Gastrocnemius medialis (tissue), 4 donors: ENCODE results near the gene ASCC1. TPM values are rescaled to one million over a fixed set of nuclear protein-coding genes. Genes with fewer than 3 reads are reported as not detected.
A peak's percentile ranks its signal among the peaks of the same experiment; 100 is the strongest.

Experiments used
- ATAC-seq, 2 donors: fragments of 150-250 bp; one replicate each; pipeline ENCODE4 v1.9.1; 2016
- DNase-seq, 2 donors: peaks; one replicate each; pipeline ENCODE4 v3.0.0-alpha.2; 2019
- H3K27ac ChIP-seq, 4 donors: fragments of 200-600 bp; sonication (generic); 1 replicate in 1 of 4; 2 replicates in 3 of 4; pipeline ENCODE4 v1.5.1; 2016 to 2018; ENCODE audit warnings: mild to moderate bottlenecking in 2 of 4, moderate library complexity in 1 of 4
- H3K27me3 ChIP-seq, 3 donors: fragments of 200-600 bp; sonication (generic) in 2 of 3; 1 replicate in 1 of 3; 2 replicates in 2 of 3; pipeline versions ENCODE4 v1.5.1 to v1.6.0; 2016 to 2019; ENCODE audit warnings: mild to moderate bottlenecking in 1 of 3, moderate library complexity in 1 of 3
- H3K36me3 ChIP-seq, 2 donors: fragments of 200-600 bp; sonication (generic) in 1 of 2; one replicate each; pipeline ENCODE4 v1.5.1; 2017 to 2018
- H3K4me1 ChIP-seq, 2 donors: fragments of 200-600 bp; sonication (generic) in 1 of 2; one replicate each; pipeline ENCODE4 v1.5.1; 2016 to 2017; ENCODE audit warnings: mild to moderate bottlenecking in 2 of 2
- H3K4me3 ChIP-seq, 4 donors: fragments of 200-600 bp; sonication (generic) in 3 of 4; 1 replicate in 1 of 4; 2 replicates in 3 of 4; pipeline ENCODE4 v1.5.1; 2016 to 2019; ENCODE audit warnings: mild to moderate bottlenecking in 2 of 4
- H3K9me3 ChIP-seq, 3 donors: fragments of 200-600 bp; sonication (generic) in 2 of 3; 1 replicate in 1 of 3; 2 replicates in 2 of 3; pipeline ENCODE4 v1.5.1; 2016 to 2019
- CTCF ChIP-seq, 5 experiments: fragments of 450-650 bp in 3 of 5; fragments of 200-600 bp in 2 of 5; sonication (generic) in 2 of 5; IDR thresholded peaks in 4 of 5; conservative IDR thresholded peaks in 1 of 5; 1 replicate in 4 of 5; 2 replicates in 1 of 5; pipeline ENCODE4 v1.5.1; 2016 to 2019; ENCODE audit warnings: antibody characterized with exemption in 5 of 5, mild to moderate bottlenecking in 3 of 5, moderate library complexity in 3 of 5
- POLR2A ChIP-seq, 2 donors: fragments of 450-650 bp; IDR thresholded peaks; one replicate each; pipeline ENCODE4 v1.6.1; 2017; ENCODE audit warnings: antibody characterized with exemption in 2 of 2, mild to moderate bottlenecking in 2 of 2, moderate library complexity in 2 of 2
- in situ Hi-C, 4 donors: fragments of 200-750 bp; cut with MboI; loops; one replicate each; pipeline versions ENCODE4 v1.15.0 to v1.8.0; 2017; ENCODE audit warnings: low sequenced_read_pairs in 4 of 4
- intact Hi-C: fragments of 100-400 bp; cut with DNase I; formaldehyde crosslinking; loops from one replicate; pipeline ENCODE4 v1.15.1; 2023; ENCODE audit warnings: low total_unique reads
- total RNA-seq, 4 donors: library from RNA; depleted of rRNA; stranded (reverse); fragments of >200 nt; gene quantifications; one replicate each; pipeline versions ENCODE4 v1.1.0 to v1.2.3, GENCODE V29; 2016

ASCC1 gene
- total RNA-seq, 4 donors from 2014 or later, result 26.1 to 31.1 (median 29.6) TPM

- H3K36me3 ChIP-seq, result peaks cover 0 to 5% of the 10 kb centered on the region in 2 donors
- in situ Hi-C loops, result loop anchor here in 2 of 4 donors (10.0 to 25.0 kb wide), 2 partner anchors 51 to 114 kb away; partner anchors contain the start of gene DDIT4 (in 1 of the 2)
- intact Hi-C loops, result loop anchor here (1.0 to 5.0 kb wide), 3 partner anchors 25 to 113 kb away; no protein-coding TSS in a partner anchor
- H3K4me1 ChIP-seq, result peaks cover 54 to 75% of the 10 kb centered on the region in 2 donors
- H3K27ac ChIP-seq, result peak overlapping the region; percentile 94 to 99 (median 98)
- DNase-seq, result peak in 1 of 2 donors; percentile 67
- peak; percentile 14 to 44 for ATAC-seq
- TF ChIP-seq CTCF (IDR thresholded peaks at IDR 0.05 in 4 of 5, conservative IDR thresholded peaks at IDR 0.05 in 1 of 5) (no peak), POLR2A (IDR thresholded peaks at IDR 0.05) (no peak)
- H3K4me3 ChIP-seq, result peak overlapping the region in 1 of 4 donors; percentile 0
- no peaks in the 10 kb centered on the region for H3K27me3 ChIP-seq
- no peaks in the 10 kb centered on the region for H3K9me3 ChIP-seq
These were observed 7.6 kb upstream of the ASCC1 start for GRCh38 chr10:72223743-72224101.

GRCh38 chr10:72221278-72221677, 5.2 kb upstream of the ASCC1 start:
- DNase-seq (no peak), ATAC-seq (peak; percentile 71 to 74)
- intact Hi-C loops, result loop anchor here (5.0 kb wide), 1 partner anchor 89 kb away; no protein-coding TSS in a partner anchor
- no peak for TF ChIP-seq POLR2A (IDR thresholded peaks at IDR 0.05)
- no peak for TF ChIP-seq CTCF (IDR thresholded peaks at IDR 0.05 in 4 of 5, conservative IDR thresholded peaks at IDR 0.05 in 1 of 5)
- Histone ChIP-seq H3K27ac (peak overlapping the region; percentile 94 to 99 (median 98)), H3K4me1 (peaks cover 65 to 72% of the 10 kb centered on the region in 2 donors), H3K4me3 (no peak overlapping the region), H3K36me3 (peaks cover 0 to 5% of the 10 kb centered on the region in 2 donors), H3K27me3 (no peaks in the 10 kb centered on the region), H3K9me3 (no peaks in the 10 kb centered on the region)
- in situ Hi-C loops, result loop anchor here in 2 of 4 donors (10.0 to 25.0 kb wide), 2 partner anchors 54 to 116 kb away; partner anchors contain the start of gene DDIT4 (in 1 of the 2)

GRCh38 chr10:72220637-72221036, 4.6 kb upstream of the ASCC1 start:
- peaks cover 62 to 70% of the 10 kb centered on the region in 2 donors for H3K4me1 ChIP-seq
- intact Hi-C loops (loop anchor here (5.0 kb wide), 1 partner anchor 88 kb away; no protein-coding TSS in a partner anchor), in situ Hi-C loops (loop anchor here in 2 of 4 donors (10.0 to 25.0 kb wide), 2 partner anchors 54 to 117 kb away; partner anchors contain the start of gene DDIT4 (in 1 of the 2))
- H3K4me3 ChIP-seq, result no peak overlapping the region
- H3K27ac ChIP-seq, result peak overlapping the region; percentile 94 to 99 (median 98)
- peaks cover 0 to 5% of the 10 kb centered on the region in 2 donors for H3K36me3 ChIP-seq
- DNase-seq (no peak), ATAC-seq (no peak)
- TF ChIP-seq POLR2A (IDR thresholded peaks at IDR 0.05) (no peak), CTCF (IDR thresholded peaks at IDR 0.05 in 4 of 5, conservative IDR thresholded peaks at IDR 0.05 in 1 of 5) (no peak)
- H3K27me3 ChIP-seq, result no peaks in the 10 kb centered on the region
- no peaks in the 10 kb centered on the region for H3K9me3 ChIP-seq

GRCh38 chr10:72219235-72219814, 3.2 kb upstream of the ASCC1 start:
- in situ Hi-C loops (loop anchor here in 3 of 4 donors (5.0 to 25.0 kb wide), 3 partner anchors 103 to 118 kb away; no protein-coding TSS in a partner anchor), intact Hi-C loops (loop anchor here (5.0 to 10.0 kb wide), 2 partner anchors 257 to 355 kb away; partner anchors contain the start of gene CHST3)
- Histone ChIP-seq H3K9me3 (no peaks in the 10 kb centered on the region), H3K4me1 (peaks cover 69% of the 10 kb centered on the region in 2 donors), H3K27ac (peak overlapping the region; percentile 94 to 99 (median 98)), H3K27me3 (no peaks in the 10 kb centered on the region), H3K36me3 (peaks cover 0 to 5% of the 10 kb centered on the region in 2 donors), H3K4me3 (no peak overlapping the region)
- DNase-seq, result no peak
- no peak for ATAC-seq
- no peak for TF ChIP-seq CTCF (IDR thresholded peaks at IDR 0.05 in 4 of 5, conservative IDR thresholded peaks at IDR 0.05 in 1 of 5)
- no peak for TF ChIP-seq POLR2A (IDR thresholded peaks at IDR 0.05)
